ENCODE results near the gene AUTS2.

Gene AUTS2

GRCh38 chr7:69959789-69960499 is 361.7 kb downstream of the AUTS2 start:
- no peak for DNase-seq

GRCh38 chr7:69961436-69961835 is 363.2 kb downstream of the AUTS2 start:
- no peak for DNase-seq

GRCh38 chr7:69962186-69963065 is 364.2 kb downstream of the AUTS2 start:
- peak; percentile 47 for DNase-seq

GRCh38 chr7:69963393-69963792 is 365.1 kb downstream of the AUTS2 start:
- no peak for DNase-seq

- no peak for DNase-seq
Measured at GRCh38 chr7:69966766-69967591, 368.7 kb downstream of the AUTS2 start.

- DNase-seq: no peak
Measured at GRCh38 chr7:69967689-69968450, 369.6 kb downstream of the AUTS2 start.

- no peak for DNase-seq
Measured at GRCh38 chr7:69968969-69969556, 370.8 kb downstream of the AUTS2 start.

GRCh38 chr7:69981646-69982045 is 383.4 kb downstream of the AUTS2 start:
- no peak for DNase-seq

GRCh38 chr7:69982197-69982596 is 383.9 kb downstream of the AUTS2 start:
- no peak for DNase-seq

- DNase-seq: no peak
Measured at GRCh38 chr7:69989551-69989950, 391.3 kb downstream of the AUTS2 start.

GRCh38 chr7:69992938-69993337 is 394.7 kb downstream of the AUTS2 start:
- DNase-seq: no peak

GRCh38 chr7:69994218-69994617 is 395.9 kb downstream of the AUTS2 start:
- DNase-seq: no peak

GRCh38 chr7:69994886-69995542 is 396.7 kb downstream of the AUTS2 start:
- peak; percentile 54 for DNase-seq

GRCh38 chr7:69996121-69996520 is 397.8 kb downstream of the AUTS2 start:
- DNase-seq: no peak

- DNase-seq: no peak
Measured at GRCh38 chr7:70000737-70001348, 402.6 kb downstream of the AUTS2 start.

GRCh38 chr7:70005480-70005879 is 407.2 kb downstream of the AUTS2 start:
- DNase-seq: no peak

- no peak for DNase-seq
Measured at GRCh38 chr7:70005891-70006260, 407.6 kb downstream of the AUTS2 start.

GRCh38 chr7:70006261-70006920 is 408.1 kb downstream of the AUTS2 start:
- DNase-seq: no peak

GRCh38 chr7:70008466-70008865 is 410.2 kb downstream of the AUTS2 start:
- DNase-seq: no peak

GRCh38 chr7:70014472-70015177 is 416.4 kb downstream of the AUTS2 start:
- peak; percentile 3 for DNase-seq

All from NCI-H2029 (cell line).